Gastroesophageal sphincter (tissue), 4 donors: ENCODE results near the gene TCOF1. TPM values are rescaled to one million over a fixed set of nuclear protein-coding genes. Genes with fewer than 3 reads are reported as not detected.

Experiments used
- ATAC-seq: fragments of 150-250 bp; one replicate; pipeline ENCODE4 v1.9.1; 2016; ENCODE audit warnings: mild to moderate bottlenecking, moderate library complexity
- H3K27ac ChIP-seq, 4 donors: fragments of 200-600 bp; sonication (generic) in 3 of 4; 1 replicate in 3 of 4; 2 replicates in 1 of 4; pipeline ENCODE4 v1.5.1; 2016 to 2019
- H3K27me3 ChIP-seq: fragments of 200-600 bp; sonication (generic); one replicate; pipeline ENCODE4 v1.5.1; 2019
- H3K36me3 ChIP-seq, 2 donors: fragments of 200-600 bp; sonication (generic); one replicate each; pipeline ENCODE4 v1.5.1; 2019; ENCODE audit warnings: control low read depth in 1 of 2
- H3K4me1 ChIP-seq, 3 donors: fragments of 200-600 bp; sonication (generic); 1 replicate in 2 of 3; 2 replicates in 1 of 3; pipeline ENCODE4 v1.5.1; 2016 to 2019; ENCODE audit warnings: control low read depth in 2 of 3
- H3K4me3 ChIP-seq, 2 donors: fragments of 200-600 bp; sonication (generic); one replicate each; pipeline ENCODE4 v1.5.1; 2019; ENCODE audit warnings: mild to moderate bottlenecking in 1 of 2, moderate library complexity in 1 of 2
- H3K9me3 ChIP-seq, 3 donors: fragments of 200-600 bp; sonication (generic); one replicate each; pipeline ENCODE4 v1.5.1; 2017 to 2019; ENCODE audit warnings: control low read depth in 2 of 3
- EP300 ChIP-seq: sonication (generic); formaldehyde crosslinking; IDR thresholded peaks from one replicate; pipeline ENCODE4 v1.6.1; 2017; ENCODE audit warnings: antibody characterized with exemption, mild to moderate bottlenecking
- POLR2A ChIP-seq, 2 donors: fragments of 450-650 bp; IDR thresholded peaks; one replicate each; pipeline ENCODE4 v1.6.1; 2017; ENCODE audit warnings: antibody characterized with exemption in 2 of 2, mild to moderate bottlenecking in 2 of 2, moderate library complexity in 1 of 2
- POLR2AphosphoS5 ChIP-seq: sonication (generic); formaldehyde crosslinking; IDR thresholded peaks from one replicate; pipeline ENCODE4 v1.6.1; 2017; ENCODE audit warnings: antibody characterized with exemption
- WGBS, 2 donors: methylation state at CpG; one replicate each; pipeline ENCODE4 v1.1.5; 2018; ENCODE audit warnings: low coverage in 1 of 2; 5-methylcytosine and 5-hydroxymethylcytosine counted together
- total RNA-seq, 4 donors: library from RNA; depleted of rRNA; stranded (reverse); fragments of >200 nt; gene quantifications; one replicate each; pipeline ENCODE4 v1.1.0, GENCODE V29; 2016
- TF ChIP-seq, protein P1 (sequence below), 4 experiments: fragments of 200-600 bp in 2 of 4; fragments of 450-650 bp in 2 of 4; sonication (generic) in 1 of 4; IDR thresholded peaks; one replicate each; pipeline ENCODE4 v1.5.1; 2017 to 2019; ENCODE audit warnings: antibody characterized with exemption in 4 of 4, mild to moderate bottlenecking in 2 of 4, moderate library complexity in 2 of 4

The TCOF1 gene
- total RNA-seq, 4 donors from 2014 or later = 25.4 to 55.7 (median 31.0) TPM

DNA sequence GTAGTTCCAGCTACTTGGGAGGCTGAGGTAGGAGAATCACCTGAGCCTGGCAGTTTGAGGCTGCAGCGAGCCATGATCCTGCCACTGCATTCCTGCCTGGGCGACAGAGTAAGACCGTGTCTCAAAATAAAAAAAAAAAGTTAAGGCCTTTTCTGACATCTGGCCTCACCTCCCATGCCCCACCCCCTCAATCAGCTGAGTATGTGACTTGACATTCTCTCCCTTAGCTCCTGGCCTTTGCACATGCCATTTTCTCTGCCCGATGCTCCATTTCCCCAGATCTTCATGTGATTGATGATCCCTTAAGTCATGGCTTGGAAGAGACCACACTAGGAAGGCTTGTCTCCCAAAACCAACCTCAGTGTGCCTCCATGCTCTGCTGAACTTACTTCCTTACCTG is 17.7 kb upstream of the TCOF1 start:
- no peaks in the 10 kb centered on the region for H3K36me3 ChIP-seq
- H3K4me1 ChIP-seq = no peaks in the 10 kb centered on the region
- no peaks in the 10 kb centered on the region for H3K9me3 ChIP-seq
- 87 to 100% methylated on average over 2 to 4 of the region's 4 CpGs for whole genome bisulfite sequencing, 2 donors
- no peak overlapping the region for H3K4me3 ChIP-seq
- ATAC-seq = no peak
- TF ChIP-seq POLR2A (IDR thresholded peaks at IDR 0.05) (no peak), EP300 (no peak), POLR2AphosphoS5 (no peak)
- TF ChIP-seq, protein P1, sequence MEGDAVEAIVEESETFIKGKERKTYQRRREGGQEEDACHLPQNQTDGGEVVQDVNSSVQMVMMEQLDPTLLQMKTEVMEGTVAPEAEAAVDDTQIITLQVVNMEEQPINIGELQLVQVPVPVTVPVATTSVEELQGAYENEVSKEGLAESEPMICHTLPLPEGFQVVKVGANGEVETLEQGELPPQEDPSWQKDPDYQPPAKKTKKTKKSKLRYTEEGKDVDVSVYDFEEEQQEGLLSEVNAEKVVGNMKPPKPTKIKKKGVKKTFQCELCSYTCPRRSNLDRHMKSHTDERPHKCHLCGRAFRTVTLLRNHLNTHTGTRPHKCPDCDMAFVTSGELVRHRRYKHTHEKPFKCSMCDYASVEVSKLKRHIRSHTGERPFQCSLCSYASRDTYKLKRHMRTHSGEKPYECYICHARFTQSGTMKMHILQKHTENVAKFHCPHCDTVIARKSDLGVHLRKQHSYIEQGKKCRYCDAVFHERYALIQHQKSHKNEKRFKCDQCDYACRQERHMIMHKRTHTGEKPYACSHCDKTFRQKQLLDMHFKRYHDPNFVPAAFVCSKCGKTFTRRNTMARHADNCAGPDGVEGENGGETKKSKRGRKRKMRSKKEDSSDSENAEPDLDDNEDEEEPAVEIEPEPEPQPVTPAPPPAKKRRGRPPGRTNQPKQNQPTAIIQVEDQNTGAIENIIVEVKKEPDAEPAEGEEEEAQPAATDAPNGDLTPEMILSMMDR (IDR thresholded peaks at IDR 0.05) = no peak
- no peak overlapping the region for H3K27ac ChIP-seq
- no peaks in the 10 kb centered on the region for H3K27me3 ChIP-seq

DNA sequence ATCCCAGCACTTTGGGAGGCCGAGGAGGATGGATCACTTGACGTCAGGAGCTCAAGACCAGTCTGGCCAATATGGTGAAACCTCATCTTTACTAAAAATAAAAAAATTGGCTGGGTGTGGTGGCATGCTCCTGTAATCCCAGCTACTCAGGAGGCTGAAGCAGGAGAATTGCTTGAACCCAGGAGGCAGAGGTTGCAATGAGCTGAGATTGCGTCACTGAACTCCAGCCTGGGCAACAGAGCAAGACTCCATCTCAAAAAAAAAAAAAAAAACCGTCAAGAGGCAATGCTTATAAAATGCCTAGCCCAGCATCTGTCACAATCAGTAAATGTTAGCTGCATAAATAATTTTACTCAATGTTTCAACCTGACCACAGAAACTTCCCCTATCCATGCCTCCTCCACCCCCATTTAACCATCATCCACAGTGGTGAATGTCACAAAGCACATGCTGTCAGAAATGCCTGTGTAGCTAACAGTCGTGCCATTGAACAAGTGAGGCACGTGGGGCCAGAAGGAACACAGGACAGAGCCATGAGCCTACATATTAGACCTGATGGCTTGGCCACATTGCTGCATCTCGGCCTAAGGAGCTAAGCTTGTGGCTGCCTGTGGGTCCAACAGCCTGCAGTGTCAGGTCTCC is 16.8 kb upstream of the TCOF1 start:
- ATAC-seq = no peak
- Histone ChIP-seq H3K9me3 (no peaks in the 10 kb centered on the region), H3K36me3 (no peaks in the 10 kb centered on the region)

DNA sequence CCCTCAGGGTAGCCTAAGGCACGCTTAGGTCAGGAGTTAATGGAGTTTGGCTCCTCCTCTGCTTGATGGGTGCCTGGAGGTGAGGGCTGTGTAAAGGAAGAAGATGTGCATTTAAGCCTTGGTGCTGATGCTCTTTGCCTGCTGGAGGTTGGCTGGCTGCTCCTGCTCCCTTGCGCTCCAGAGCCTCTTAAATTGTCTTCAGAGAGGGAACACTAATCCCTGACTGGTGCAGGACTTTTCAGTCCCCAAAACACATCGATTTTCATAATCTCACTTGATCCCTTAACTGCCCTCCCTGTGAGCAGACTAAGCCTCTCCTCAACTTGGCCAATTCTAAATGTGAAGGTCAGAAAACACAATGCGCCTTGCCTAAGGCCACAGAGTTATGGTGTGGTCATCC is 16.2 kb upstream of the TCOF1 start:
- H3K27me3 ChIP-seq = no peaks in the 10 kb centered on the region
- 61 to 86% methylated on average over 1 to 3 of the region's 4 CpGs for WGBS, 2 donors
- H3K9me3 ChIP-seq = no peaks in the 10 kb centered on the region
- no peak for TF ChIP-seq EP300
- H3K36me3 ChIP-seq = no peaks in the 10 kb centered on the region
- no peak for ATAC-seq
- H3K27ac ChIP-seq = no peak overlapping the region
- H3K4me1 ChIP-seq = no peaks in the 10 kb centered on the region
- H3K4me3 ChIP-seq = no peak overlapping the region

More for the DNA sequence above, 16.8 kb upstream of the TCOF1 start:
- Histone ChIP-seq H3K27me3 (no peaks in the 10 kb centered on the region), H3K4me1 (no peaks in the 10 kb centered on the region), H3K4me3 (no peak overlapping the region), H3K27ac (no peak overlapping the region)
- TF ChIP-seq, protein P1 (IDR thresholded peaks at IDR 0.05) = no peak
- TF ChIP-seq EP300 (no peak), POLR2AphosphoS5 (no peak), POLR2A (IDR thresholded peaks at IDR 0.05) (no peak)
- 77 to 93% methylated on average over 2 to 5 of the region's 7 CpGs for WGBS, 2 donors

DNA sequence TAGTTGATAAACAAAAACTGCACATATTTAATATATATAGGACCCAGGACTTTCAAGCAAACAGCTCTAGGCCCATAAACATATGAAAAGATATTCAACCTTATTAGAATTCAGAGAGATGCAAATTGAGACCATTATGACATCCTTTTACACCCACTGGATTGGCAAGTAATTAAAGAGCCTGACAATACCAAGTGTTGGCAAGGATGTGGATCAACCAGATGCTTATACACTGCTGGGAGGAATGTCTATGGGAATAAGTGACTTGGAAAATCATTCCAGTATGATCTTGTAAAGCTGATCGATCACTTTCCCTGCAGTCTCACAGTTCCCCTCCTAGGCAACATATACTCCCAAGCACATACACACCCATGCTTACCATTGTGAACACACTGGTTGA is 15.5 kb upstream of the TCOF1 start:
- Histone ChIP-seq H3K4me3 (no peak overlapping the region), H3K27ac (no peak overlapping the region), H3K27me3 (no peaks in the 10 kb centered on the region), H3K4me1 (no peaks in the 10 kb centered on the region), H3K36me3 (no peaks in the 10 kb centered on the region), H3K9me3 (no peaks in the 10 kb centered on the region)
- no peak for TF ChIP-seq POLR2A (IDR thresholded peaks at IDR 0.05)
- TF ChIP-seq POLR2AphosphoS5 = no peak
- TF ChIP-seq, protein P1 (IDR thresholded peaks at IDR 0.05) = no peak
- TF ChIP-seq EP300 = no peak
- no peak for ATAC-seq
- 90% methylated on average over 1 of the region's 1 CpG; no CpG with 5 or more reads in 1 of the 2 donors for WGBS, 2 donors

DNA sequence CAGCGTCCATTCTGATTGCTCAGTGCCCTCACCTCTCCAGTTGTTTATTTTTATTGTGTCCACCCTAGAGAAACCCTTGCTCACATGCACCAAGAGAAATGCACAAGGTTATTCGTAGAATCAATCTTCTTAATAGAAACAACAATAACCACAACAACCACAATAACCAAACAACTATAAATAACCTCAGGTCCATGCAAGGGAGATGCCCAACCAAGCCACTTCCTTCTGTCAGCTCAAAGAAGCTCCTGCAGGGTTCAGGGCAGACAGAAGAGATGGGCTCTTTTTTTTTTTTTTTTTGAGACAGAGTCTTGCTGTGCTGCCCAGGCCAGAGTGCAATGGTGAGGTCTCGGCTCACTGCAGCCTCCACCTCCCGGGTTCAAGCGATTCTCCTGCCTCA is 14.9 kb upstream of the TCOF1 start:
- Histone ChIP-seq H3K4me3 (no peak overlapping the region), H3K36me3 (no peaks in the 10 kb centered on the region), H3K27me3 (no peaks in the 10 kb centered on the region), H3K9me3 (no peaks in the 10 kb centered on the region), H3K4me1 (no peaks in the 10 kb centered on the region), H3K27ac (no peak overlapping the region)
- ATAC-seq = no peak
- WGBS, 2 donors = 90 to 100% methylated on average over 2 of the region's 5 CpGs
- no peak for TF ChIP-seq POLR2AphosphoS5

DNA sequence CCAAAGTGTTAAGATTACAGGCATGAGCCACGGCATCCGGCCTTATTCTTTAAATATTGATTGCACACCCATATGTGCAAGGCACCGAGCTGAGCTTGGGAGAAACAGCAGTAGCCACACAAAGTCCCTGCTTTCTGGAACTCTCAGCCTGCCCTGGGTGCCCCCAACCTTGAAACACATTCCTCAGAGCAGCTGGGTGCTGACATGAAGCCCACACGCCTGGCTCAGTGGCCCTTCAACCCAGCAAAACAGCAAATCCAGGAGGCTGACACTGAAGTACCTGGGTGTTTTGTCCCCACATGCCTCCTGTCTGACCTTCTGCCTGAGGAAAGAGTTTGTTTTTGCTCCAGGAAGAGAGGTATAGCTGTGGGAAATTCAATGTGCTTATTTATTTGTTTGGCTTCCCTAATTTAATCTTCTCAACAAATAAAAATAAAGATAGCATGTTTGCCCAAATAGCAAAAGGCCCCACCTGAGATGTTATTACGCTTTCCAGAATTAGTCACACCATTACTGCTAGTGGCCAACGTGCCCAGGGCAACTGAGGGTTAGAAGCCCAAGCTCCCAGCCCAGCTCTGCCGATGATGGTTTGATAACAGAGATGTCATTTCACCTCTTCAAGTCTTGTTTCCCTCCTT is 13.4 kb upstream of the TCOF1 start:
- H3K36me3 ChIP-seq = no peaks in the 10 kb centered on the region
- H3K9me3 ChIP-seq = no peaks in the 10 kb centered on the region
- H3K4me3 ChIP-seq = no peak overlapping the region
- no peaks in the 10 kb centered on the region for H3K4me1 ChIP-seq
- no peak for ATAC-seq
- H3K27me3 ChIP-seq = no peaks in the 10 kb centered on the region
- no peak overlapping the region for H3K27ac ChIP-seq
- TF ChIP-seq EP300 (no peak), POLR2A (IDR thresholded peaks at IDR 0.05) (no peak), POLR2AphosphoS5 (no peak)
- TF ChIP-seq, protein P1 (IDR thresholded peaks at IDR 0.05) = no peak
- 80 to 82% methylated on average over 3 to 5 of the region's 7 CpGs for WGBS, 2 donors
